HCT116 (cell line): ENCODE measurements around the gene MAP4K2. TPM values are rescaled to one million over a fixed set of nuclear protein-coding genes. Genes with fewer than 3 reads are reported as not detected.
A peak's percentile ranks its signal among the peaks of the same experiment; 100 is the strongest.

Experiments used
- ATAC-seq: fragments of 200-7000 bp; cut with Tn5 transposase; 2 replicates; pipeline ENCODE4 v1.9.1; 2020; ENCODE audit warnings: mild to moderate bottlenecking, moderate library complexity
- BruUV-seq: library from RNA; stranded (reverse); fragments of 400-500 nt; replicated peaks from 2 replicates; lab custom pipeline; 2021; lab: Mats Ljungman, UMichigan
- CTCF ChIA-PET: fragments of 300-600 bp; sonication (Branson Sonifier 250); formaldehyde crosslinking; loops from one replicate; lab custom pipeline; 2021; ENCODE audit warnings: antibody characterized with exemption; lab: Charles Lee
- POLR2A ChIA-PET: fragments of 300-600, 350-600 bp; sonication (Branson Sonifier 250); formaldehyde crosslinking; loops from one replicate; lab custom pipeline; 2021; ENCODE audit warnings: antibody characterized with exemption; lab: Charles Lee
- RAD21 ChIA-PET, 2 experiments: fragments of 300-600 bp; sonication (Branson Sonifier 250); formaldehyde crosslinking; loops; one replicate each; lab custom pipeline; 2023; ENCODE audit warnings: low total read pairs in 2 of 2; ENCODE audit not compliant: uncharacterized antibody in 2 of 2, unreplicated experiment in 2 of 2, low non-redundant PET in 1 of 2; lab: Charles Lee
- DNase-seq: peaks from one replicate; pipeline ENCODE4 v3.0.0-alpha.2; 2010; ENCODE audit warnings: low read depth, low spot score
- H2AFZ ChIP-seq: fragments of 200-600 bp; shearing (Covaris generic), sonication (generic); 2 replicates; pipeline ENCODE4 v1.6.1; 2017; ENCODE audit warnings: low read depth, mixed run types, mixed read lengths, antibody characterized with exemption, low read length; ENCODE audit not compliant: poor library complexity, severe bottlenecking
- H3K27ac ChIP-seq: 2 replicates; pipeline ENCODE4 v1.5.1; 2012; ENCODE audit warnings: low read depth, low read length
- H3K27me3 ChIP-seq: fragments of 200-600 bp; sonication (generic); 2 replicates; pipeline ENCODE4 v1.6.1; 2016; ENCODE audit warnings: mixed run types, low read length, mixed read lengths; ENCODE audit not compliant: insufficient read depth
- H3K36me3 ChIP-seq, 2 experiments: fragments of 200-500 bp in 1 of 2; fragments of 200-600 bp in 1 of 2; sonication (Bioruptor generic) in 1 of 2; sonication (generic) in 1 of 2; 2 replicates each; pipeline versions ENCODE4 v1.5.1 to v1.6.1; 2014 to 2016; ENCODE audit warnings: low read length in 2 of 2, inconsistent platforms in 1 of 2, mixed read lengths in 1 of 2, mixed run types in 1 of 2; ENCODE audit not compliant: insufficient read depth in 2 of 2, control insufficient read depth in 1 of 2
- H3K4me1 ChIP-seq, 2 experiments: fragments of 200-600 bp in 1 of 2; sonication (generic) in 1 of 2; 2 replicates each; pipeline versions ENCODE4 v1.5.1 to v1.6.1; 2012 to 2017; ENCODE audit warnings: low read length in 2 of 2, inconsistent platforms in 1 of 2, mild to moderate bottlenecking in 1 of 2, mixed read lengths in 1 of 2, mixed run types in 1 of 2, moderate library complexity in 1 of 2; ENCODE audit not compliant: insufficient read depth in 2 of 2, control insufficient read depth in 1 of 2
- H3K4me2 ChIP-seq: fragments of 200-600 bp; sonication (generic); 2 replicates; pipeline ENCODE4 v1.6.1; 2017; ENCODE audit warnings: mixed run types, low read length, mixed read lengths
- H3K4me3 ChIP-seq, 2 experiments: fragments of 200-600 bp in 1 of 2; sonication (generic) in 1 of 2; replicated peaks in 1 of 2; 2 replicates each; pipeline ENCODE4 v1.5.1; 2011 to 2016; ENCODE audit warnings: low read length in 2 of 2, control low read depth in 1 of 2, low read depth in 1 of 2, mild to moderate bottlenecking in 1 of 2, mixed read lengths in 1 of 2, mixed run types in 1 of 2
- H3K79me2 ChIP-seq: fragments of 200-600 bp; sonication (generic); 2 replicates; pipeline ENCODE4 v1.6.1; 2017; ENCODE audit warnings: mild to moderate bottlenecking, mixed run types, low read length, moderate library complexity, mixed read lengths; ENCODE audit not compliant: insufficient read depth
- H3K9ac ChIP-seq: fragments of 200-600 bp; sonication (generic); 2 replicates; pipeline ENCODE4 v1.6.1; 2016; ENCODE audit warnings: low read length, mixed read lengths
- H3K9me2 ChIP-seq: fragments of 200-600 bp; sonication (generic), shearing (Covaris generic); 2 replicates; pipeline ENCODE4 v1.6.1; 2017; ENCODE audit warnings: mixed run types, mild to moderate bottlenecking, moderate library complexity; ENCODE audit not compliant: insufficient read depth
- H3K9me3 ChIP-seq, 2 experiments: fragments of 200-500 bp in 1 of 2; fragments of 200-600 bp in 1 of 2; sonication (Bioruptor generic) in 1 of 2; sonication (generic) in 1 of 2; 2 replicates each; pipeline ENCODE4 v1.6.1; 2014 to 2017; ENCODE audit warnings: low read length in 2 of 2, mixed read lengths in 2 of 2, inconsistent platforms in 1 of 2, low read depth in 1 of 2, mild to moderate bottlenecking in 1 of 2, mixed run types in 1 of 2, moderate library complexity in 1 of 2; ENCODE audit not compliant: control insufficient read depth in 1 of 2, insufficient read depth in 1 of 2
- H4K20me1 ChIP-seq: fragments of 200-600 bp; sonication (generic), shearing (Covaris generic); 2 replicates; pipeline ENCODE4 v1.6.1; 2017; ENCODE audit warnings: mixed run types, mild to moderate bottlenecking, moderate library complexity; ENCODE audit not compliant: insufficient read depth
- CBX3 ChIP-seq: IDR thresholded peaks from 2 replicates; pipeline ENCODE4 v1.6.1; 2012; ENCODE audit warnings: low read depth
- CTCF ChIP-seq, 3 experiments: fragments of 200-600 bp in 1 of 3; sonication (generic) in 1 of 3; IDR thresholded peaks in 2 of 3; conservative IDR thresholded peaks in 1 of 3; 2 replicates each; pipeline ENCODE4 v1.5.1; 2012 to 2017; ENCODE audit warnings: low read depth in 2 of 3, low read length in 2 of 3, antibody characterized with exemption in 1 of 3, borderline replicate concordance in 1 of 3, control low read depth in 1 of 3, mild to moderate bottlenecking in 1 of 3, mixed read lengths in 1 of 3, mixed run types in 1 of 3, moderate library complexity in 1 of 3; ENCODE audit not compliant: insufficient read depth in 1 of 3
- EZH2phosphoT487 ChIP-seq: fragments of 200-600 bp; IDR thresholded peaks from 2 replicates; pipeline ENCODE4 v1.6.1; 2018; ENCODE audit warnings: antibody characterized with exemption, borderline replicate concordance
- FOSL1 ChIP-seq: IDR thresholded peaks from 2 replicates; pipeline ENCODE4 v1.6.1; 2012; ENCODE audit warnings: low read depth
- JUND ChIP-seq: IDR thresholded peaks from 2 replicates; pipeline ENCODE4 v1.6.1; 2012
- SP1 ChIP-seq: IDR thresholded peaks from 2 replicates; pipeline ENCODE4 v1.6.1; 2012; ENCODE audit warnings: low read depth
- intact Hi-C: fragments of 100-400 bp; cut with micrococcal nuclease; formaldehyde crosslinking; loops from 2 replicates; pipeline ENCODE4 v1.10.0; 2022
- total RNA-seq: library from RNA; stranded (reverse); gene quantifications from one replicate; pipeline ENCODE4 v1.2.1, GENCODE V29; 2021; ENCODE audit not compliant: unreplicated experiment

Gene MAP4K2
- total RNA-seq, 1 experiment from 2014 or later: 44.2 TPM

DNA sequence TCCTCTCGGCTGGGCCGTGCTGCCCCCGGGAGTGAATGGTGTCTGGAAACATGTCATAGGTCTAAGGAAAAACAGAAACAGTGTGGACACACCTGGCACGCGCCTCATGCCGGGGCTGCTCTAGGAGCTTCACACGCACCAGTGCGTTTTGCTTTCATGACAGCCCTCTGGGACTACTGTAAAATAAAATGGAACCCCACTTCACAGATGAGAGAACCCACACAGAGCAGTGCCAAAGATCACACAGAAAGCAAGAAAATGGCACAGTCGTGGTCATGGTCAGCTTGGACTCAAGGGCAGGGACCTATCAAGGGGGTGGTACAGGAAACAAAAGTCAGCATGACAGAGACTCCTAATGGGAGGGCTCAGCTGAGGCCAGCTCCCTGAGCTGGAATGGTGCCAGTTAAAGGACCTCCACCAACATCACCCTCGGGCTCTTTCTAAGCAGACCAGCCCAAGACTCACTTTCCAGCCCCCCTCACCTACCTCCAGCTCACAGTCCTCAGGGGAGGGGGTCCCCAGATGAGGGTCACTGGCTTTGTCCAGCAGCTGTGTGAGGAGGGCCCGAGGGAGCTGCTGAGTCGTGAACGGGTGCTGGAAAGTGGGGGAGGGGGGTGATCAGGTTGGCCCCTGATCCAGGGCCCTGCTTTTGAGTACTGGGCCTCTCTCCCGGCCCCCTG lies 3.3 kb downstream of the MAP4K2 start:
- Histone ChIP-seq H3K9me2 (no peaks in the 10 kb centered on the region), H4K20me1 (no peaks in the 10 kb centered on the region), H3K4me1 (peaks cover 28 to 53% of the 10 kb centered on the region in 2 experiments), H3K27ac (no peak overlapping the region; the same call in 1 of the 2 replicates), H3K4me3 (no peak overlapping the region), H3K9me3 (no peaks in the 10 kb centered on the region), H3K4me2 (no peak overlapping the region), H3K36me3 (no peaks in the 10 kb centered on the region; a peak in 1 of 4 replicates), H3K9ac (no peak overlapping the region), H3K79me2 (no peaks in the 10 kb centered on the region; the same call in 1 of the 2 replicates), H3K27me3 (no peaks in the 10 kb centered on the region), H2AFZ (no peak overlapping the region)
- no peak for ATAC-seq
- intact Hi-C loops: no loop called here
- ChIA-PET CTCF (interaction anchor here (1.1 kb wide), 1 partner anchor 12 kb away, joined by 5 read pairs; no protein-coding TSS in a partner anchor), POLR2A (interaction anchor here (1.8 kb wide), 1 partner anchor 21 kb away, joined by 6 read pairs; the partner anchor contains the start of gene SF1), RAD21 (no interaction called here)
- no peak for DNase-seq
- no TSS peak for BruUV-seq
- TF ChIP-seq FOSL1 (no peak), CTCF (IDR thresholded peaks at IDR 0.05 in 2 of 3, conservative IDR thresholded peaks at IDR 0.05 in 1 of 3; ENCODE audit: borderline replicate concordance in 1 of 3, insufficient read depth in 1 of 3, low read depth in 2 of 3, low read length in 2 of 3) (0 out of 6 replicates have a peak, but pooled peaks of 1 of the 3 experiments have one; percentile 0)

- no peaks in the 10 kb centered on the region for H3K9me3 ChIP-seq
- ChIA-PET RAD21 (no interaction called here), POLR2A (interaction anchor here (1.8 kb wide), 1 partner anchor 21 kb away, joined by 6 read pairs; the partner anchor contains the start of gene SF1), CTCF (interaction anchor here (1.1 kb wide), 1 partner anchor 12 kb away, joined by 5 read pairs; no protein-coding TSS in a partner anchor)
- TF ChIP-seq CBX3 (no peak), EZH2phosphoT487 (no peak), CTCF (IDR thresholded peaks at IDR 0.05 in 2 of 3, conservative IDR thresholded peaks at IDR 0.05 in 1 of 3; ENCODE audit: borderline replicate concordance in 1 of 3, insufficient read depth in 1 of 3, low read depth in 2 of 3, low read length in 2 of 3) (0 out of 6 replicates have a peak, but pooled peaks of 1 of the 3 experiments have one; percentile 9), JUND (no peak), SP1 (no peak)
- no peaks in the 10 kb centered on the region for H3K27me3 ChIP-seq
- H3K9ac ChIP-seq: no peak overlapping the region
- no peaks in the 10 kb centered on the region for H4K20me1 ChIP-seq
- no peak overlapping the region for H3K4me3 ChIP-seq
- DNase-seq (no peak), ATAC-seq (no peak)
- no peak overlapping the region for H2AFZ ChIP-seq
- H3K4me1 ChIP-seq: peaks cover 22 to 48% of the 10 kb centered on the region in 2 experiments
- H3K9me2 ChIP-seq: no peaks in the 10 kb centered on the region
- no TSS peak for BruUV-seq
- peak overlapping the region; percentile 24; the same call in 1 of the 2 replicates for H3K27ac ChIP-seq
- no peak overlapping the region for H3K4me2 ChIP-seq
- H3K79me2 ChIP-seq: no peaks in the 10 kb centered on the region; the same call in 1 of the 2 replicates
- no peaks in the 10 kb centered on the region; a peak in 1 of 4 replicates for H3K36me3 ChIP-seq
- intact Hi-C loops: no loop called here
Observed at GRCh38 chr11:64799256-64799622, 3.8 kb downstream of the MAP4K2 start.
